Measurements from ENCODE around the gene GABRG3.

GABRG3 gene

GRCh38 chr15:27574541-27575054 lies 603.6 kb downstream of the GABRG3 start:
- no peaks in the 10 kb centered on the region for H3K36me3 ChIP-seq (ENCODE audit: control insufficient read depth, insufficient read depth, low read length)

GRCh38 chr15:27575521-27575920 lies 604.5 kb downstream of the GABRG3 start:
- Histone ChIP-seq H3K36me3 (ENCODE audit: control insufficient read depth, insufficient read depth, low read length) (no peaks in the 10 kb centered on the region), H3K4me1 (ENCODE audit: control insufficient read depth, insufficient read depth, low read length, poor library complexity, severe bottlenecking) (no peaks in the 10 kb centered on the region), H3K9me3 (ENCODE audit: control insufficient read depth, low read length) (no peaks in the 10 kb centered on the region), H3K27ac (ENCODE audit: insufficient read depth, low read length, poor library complexity, severe bottlenecking) (no peak overlapping the region), H3K27me3 (replicated peaks; ENCODE audit: control insufficient read depth, insufficient read depth, low read length, poor library complexity, severe bottlenecking) (no peaks in the 10 kb centered on the region), H3K4me3 (ENCODE audit: insufficient read depth, low read depth, low read length, poor library complexity, severe bottlenecking) (no peak overlapping the region)
- no peak for DNase-seq

More at GRCh38 chr15:27574541-27575054, 603.6 kb downstream of the GABRG3 start:
- Histone ChIP-seq H3K4me3 (ENCODE audit: insufficient read depth, low read depth, low read length, poor library complexity, severe bottlenecking) (no peak overlapping the region), H3K9me3 (ENCODE audit: control insufficient read depth, low read length) (no peaks in the 10 kb centered on the region), H3K27ac (ENCODE audit: insufficient read depth, low read length, poor library complexity, severe bottlenecking) (no peak overlapping the region), H3K27me3 (replicated peaks; ENCODE audit: control insufficient read depth, insufficient read depth, low read length, poor library complexity, severe bottlenecking) (no peaks in the 10 kb centered on the region), H3K4me1 (ENCODE audit: control insufficient read depth, insufficient read depth, low read length, poor library complexity, severe bottlenecking) (no peaks in the 10 kb centered on the region)
- no peak for DNase-seq

DNA sequence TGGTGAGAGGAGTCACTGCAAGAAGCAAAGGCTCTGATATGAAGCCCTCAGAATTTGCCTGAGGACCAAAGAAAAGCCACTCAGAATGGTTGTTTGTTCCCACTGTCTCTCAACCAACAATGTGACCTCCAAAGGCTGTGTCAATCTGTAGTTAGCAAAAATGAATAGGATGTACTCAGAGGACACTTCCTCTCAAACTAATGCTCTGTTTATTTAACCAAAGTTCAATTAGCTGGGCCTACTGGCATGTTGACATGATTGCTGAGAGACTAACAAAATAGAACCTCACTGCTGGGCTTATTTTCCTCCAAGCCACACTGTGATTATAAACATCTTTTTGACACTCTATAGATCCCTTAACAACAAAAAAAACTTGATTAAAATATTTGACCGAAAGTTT lies 605.6 kb downstream of the GABRG3 start:
- DNase-seq: no peak
- no peaks in the 10 kb centered on the region for H3K9me3 ChIP-seq (ENCODE audit: control insufficient read depth, low read length)
- H3K27me3 ChIP-seq (replicated peaks; ENCODE audit: control insufficient read depth, insufficient read depth, low read length, poor library complexity, severe bottlenecking): no peaks in the 10 kb centered on the region
- no peak overlapping the region for H3K27ac ChIP-seq (ENCODE audit: insufficient read depth, low read length, poor library complexity, severe bottlenecking)
- H3K36me3 ChIP-seq (ENCODE audit: control insufficient read depth, insufficient read depth, low read length): no peaks in the 10 kb centered on the region
- no peaks in the 10 kb centered on the region for H3K4me1 ChIP-seq (ENCODE audit: control insufficient read depth, insufficient read depth, low read length, poor library complexity, severe bottlenecking)
- no peak overlapping the region for H3K4me3 ChIP-seq (ENCODE audit: insufficient read depth, low read depth, low read length, poor library complexity, severe bottlenecking)

DNA sequence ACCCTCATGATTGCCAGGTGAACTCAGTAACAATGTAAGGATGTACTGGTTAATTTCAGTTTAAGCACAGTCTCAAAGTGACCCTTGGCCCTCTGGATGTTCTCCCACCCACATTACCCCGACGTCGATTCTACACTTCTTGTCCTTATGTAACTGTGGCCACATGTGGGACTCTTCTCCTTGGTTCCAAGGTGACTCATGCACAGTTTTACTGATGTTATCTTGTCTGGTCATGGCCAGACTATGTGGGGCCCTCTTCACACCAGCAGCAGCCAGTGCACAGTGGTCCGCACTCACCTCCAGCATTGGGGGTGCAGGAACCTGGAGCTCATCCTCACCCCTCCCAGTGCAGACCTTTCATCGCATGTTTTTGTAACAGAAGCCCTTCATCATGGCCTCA lies 608.8 kb downstream of the GABRG3 start:
- H3K9me3 ChIP-seq (ENCODE audit: control insufficient read depth, low read length): no peaks in the 10 kb centered on the region
- H3K4me1 ChIP-seq (ENCODE audit: control insufficient read depth, insufficient read depth, low read length, poor library complexity, severe bottlenecking): no peaks in the 10 kb centered on the region
- no peak for DNase-seq
- no peaks in the 10 kb centered on the region for H3K27me3 ChIP-seq (replicated peaks; ENCODE audit: control insufficient read depth, insufficient read depth, low read length, poor library complexity, severe bottlenecking)
- H3K36me3 ChIP-seq (ENCODE audit: control insufficient read depth, insufficient read depth, low read length): no peaks in the 10 kb centered on the region
- no peak overlapping the region for H3K4me3 ChIP-seq (ENCODE audit: insufficient read depth, low read depth, low read length, poor library complexity, severe bottlenecking)
- H3K27ac ChIP-seq (ENCODE audit: insufficient read depth, low read length, poor library complexity, severe bottlenecking): no peak overlapping the region

DNA sequence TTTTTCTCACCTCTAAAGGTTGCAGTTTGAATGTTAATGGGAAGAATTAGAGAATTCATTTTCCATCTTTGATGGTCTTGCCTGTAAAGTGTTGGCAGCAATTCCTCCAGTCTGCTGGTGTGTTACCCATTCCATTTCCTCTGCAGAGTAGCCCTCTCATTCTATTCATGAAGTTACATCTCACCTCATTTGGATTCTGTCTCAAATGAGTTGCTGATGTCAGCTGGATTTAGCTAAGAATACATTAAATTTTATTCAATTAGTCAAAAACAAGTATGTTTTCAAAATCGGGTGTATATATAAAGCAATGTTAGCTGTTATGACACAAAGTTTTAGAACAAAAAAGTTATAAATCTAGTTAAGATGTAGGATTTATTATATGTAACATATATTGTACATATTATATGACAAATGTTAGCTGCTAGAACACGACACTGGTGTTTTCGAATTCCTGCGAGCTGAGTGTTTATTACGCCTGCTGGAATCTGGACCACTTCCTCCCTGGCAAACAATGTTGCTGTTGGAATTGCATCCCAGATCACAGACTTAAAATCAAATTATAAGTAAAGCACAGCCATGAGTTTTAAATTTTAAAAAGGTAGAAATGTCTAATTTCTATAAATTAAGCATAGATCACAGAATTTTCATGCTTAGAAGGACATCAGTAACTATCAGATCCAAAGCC lies 611.9 kb downstream of the GABRG3 start:
- Histone ChIP-seq H3K4me1 (ENCODE audit: control insufficient read depth, insufficient read depth, low read length, poor library complexity, severe bottlenecking) (no peaks in the 10 kb centered on the region), H3K27ac (ENCODE audit: insufficient read depth, low read length, poor library complexity, severe bottlenecking) (no peak overlapping the region), H3K4me3 (ENCODE audit: insufficient read depth, low read depth, low read length, poor library complexity, severe bottlenecking) (no peak overlapping the region), H3K36me3 (ENCODE audit: control insufficient read depth, insufficient read depth, low read length) (no peaks in the 10 kb centered on the region), H3K27me3 (replicated peaks; ENCODE audit: control insufficient read depth, insufficient read depth, low read length, poor library complexity, severe bottlenecking) (no peaks in the 10 kb centered on the region), H3K9me3 (ENCODE audit: control insufficient read depth, low read length) (no peaks in the 10 kb centered on the region)
- no peak for DNase-seq

- Histone ChIP-seq H3K27ac (ENCODE audit: insufficient read depth, low read length, poor library complexity, severe bottlenecking) (no peak overlapping the region), H3K4me3 (ENCODE audit: insufficient read depth, low read depth, low read length, poor library complexity, severe bottlenecking) (no peak overlapping the region), H3K9me3 (ENCODE audit: control insufficient read depth, low read length) (no peaks in the 10 kb centered on the region), H3K4me1 (ENCODE audit: control insufficient read depth, insufficient read depth, low read length, poor library complexity, severe bottlenecking) (no peaks in the 10 kb centered on the region), H3K36me3 (ENCODE audit: control insufficient read depth, insufficient read depth, low read length) (no peaks in the 10 kb centered on the region), H3K27me3 (replicated peaks; ENCODE audit: control insufficient read depth, insufficient read depth, low read length, poor library complexity, severe bottlenecking) (no peaks in the 10 kb centered on the region)
- DNase-seq: no peak
Measured at GRCh38 chr15:27583651-27584050, 612.7 kb downstream of the GABRG3 start.

GRCh38 chr15:27585041-27585640 lies 614.2 kb downstream of the GABRG3 start:
- Histone ChIP-seq H3K9me3 (ENCODE audit: control insufficient read depth, low read length) (no peaks in the 10 kb centered on the region), H3K4me1 (ENCODE audit: control insufficient read depth, insufficient read depth, low read length, poor library complexity, severe bottlenecking) (no peaks in the 10 kb centered on the region), H3K4me3 (ENCODE audit: insufficient read depth, low read depth, low read length, poor library complexity, severe bottlenecking) (no peak overlapping the region), H3K27ac (ENCODE audit: insufficient read depth, low read length, poor library complexity, severe bottlenecking) (no peak overlapping the region), H3K27me3 (replicated peaks; ENCODE audit: control insufficient read depth, insufficient read depth, low read length, poor library complexity, severe bottlenecking) (no peaks in the 10 kb centered on the region), H3K36me3 (ENCODE audit: control insufficient read depth, insufficient read depth, low read length) (no peaks in the 10 kb centered on the region)
- no peak for DNase-seq

GRCh38 chr15:27587810-27588209 lies 616.8 kb downstream of the GABRG3 start:
- H3K4me3 ChIP-seq (ENCODE audit: insufficient read depth, low read depth, low read length, poor library complexity, severe bottlenecking): no peak overlapping the region
- H3K4me1 ChIP-seq (ENCODE audit: control insufficient read depth, insufficient read depth, low read length, poor library complexity, severe bottlenecking): no peaks in the 10 kb centered on the region
- no peaks in the 10 kb centered on the region for H3K9me3 ChIP-seq (ENCODE audit: control insufficient read depth, low read length)
- H3K36me3 ChIP-seq (ENCODE audit: control insufficient read depth, insufficient read depth, low read length): no peaks in the 10 kb centered on the region
- DNase-seq: no peak
- no peaks in the 10 kb centered on the region for H3K27me3 ChIP-seq (replicated peaks; ENCODE audit: control insufficient read depth, insufficient read depth, low read length, poor library complexity, severe bottlenecking)
- H3K27ac ChIP-seq (ENCODE audit: insufficient read depth, low read length, poor library complexity, severe bottlenecking): no peak overlapping the region

DNA sequence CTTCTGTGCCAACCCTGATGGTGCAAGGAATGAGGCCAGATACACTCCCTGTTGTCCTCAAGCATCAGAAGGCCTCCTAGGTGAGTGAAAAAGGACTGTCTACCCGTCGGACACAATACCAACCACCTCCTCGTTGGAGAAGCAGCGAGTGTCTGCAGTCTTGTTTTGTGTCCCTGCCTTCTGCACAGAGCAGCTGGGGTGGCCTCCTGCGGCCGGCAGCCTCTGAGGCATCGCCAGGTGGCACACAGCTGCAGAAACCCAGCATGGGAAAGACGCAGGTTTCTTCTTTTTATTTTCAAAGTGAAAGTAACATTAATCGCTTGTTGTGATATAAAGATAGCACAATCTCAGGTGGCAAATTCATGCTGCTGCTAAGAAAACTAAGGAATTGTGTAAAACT lies 618.3 kb downstream of the GABRG3 start:
- DNase-seq: no peak
- no peaks in the 10 kb centered on the region for H3K9me3 ChIP-seq (ENCODE audit: control insufficient read depth, low read length)
- no peaks in the 10 kb centered on the region for H3K36me3 ChIP-seq (ENCODE audit: control insufficient read depth, insufficient read depth, low read length)
- no peaks in the 10 kb centered on the region for H3K27me3 ChIP-seq (replicated peaks; ENCODE audit: control insufficient read depth, insufficient read depth, low read length, poor library complexity, severe bottlenecking)
- no peaks in the 10 kb centered on the region for H3K4me1 ChIP-seq (ENCODE audit: control insufficient read depth, insufficient read depth, low read length, poor library complexity, severe bottlenecking)
- H3K27ac ChIP-seq (ENCODE audit: insufficient read depth, low read length, poor library complexity, severe bottlenecking): no peak overlapping the region
- no peak overlapping the region for H3K4me3 ChIP-seq (ENCODE audit: insufficient read depth, low read depth, low read length, poor library complexity, severe bottlenecking)

- H3K27ac ChIP-seq (ENCODE audit: insufficient read depth, low read length, poor library complexity, severe bottlenecking): no peak overlapping the region
- no peaks in the 10 kb centered on the region for H3K27me3 ChIP-seq (replicated peaks; ENCODE audit: control insufficient read depth, insufficient read depth, low read length, poor library complexity, severe bottlenecking)
- H3K36me3 ChIP-seq (ENCODE audit: control insufficient read depth, insufficient read depth, low read length): no peaks in the 10 kb centered on the region
- H3K9me3 ChIP-seq (ENCODE audit: control insufficient read depth, low read length): no peaks in the 10 kb centered on the region
- no peak for DNase-seq
- no peaks in the 10 kb centered on the region for H3K4me1 ChIP-seq (ENCODE audit: control insufficient read depth, insufficient read depth, low read length, poor library complexity, severe bottlenecking)
- no peak overlapping the region for H3K4me3 ChIP-seq (ENCODE audit: insufficient read depth, low read depth, low read length, poor library complexity, severe bottlenecking)
Measured at GRCh38 chr15:27589782-27590181, 618.8 kb downstream of the GABRG3 start.
